Epidermal melanocyte (primary cell): ENCODE measurements around the gene ATXN7L1.

Source experiments
- DNase-seq: peaks from one replicate; pipeline ENCODE4 v3.0.0; 2011; ENCODE audit warnings: low spot score; ENCODE audit not compliant: insufficient read length

The ATXN7L1 gene

DNA sequence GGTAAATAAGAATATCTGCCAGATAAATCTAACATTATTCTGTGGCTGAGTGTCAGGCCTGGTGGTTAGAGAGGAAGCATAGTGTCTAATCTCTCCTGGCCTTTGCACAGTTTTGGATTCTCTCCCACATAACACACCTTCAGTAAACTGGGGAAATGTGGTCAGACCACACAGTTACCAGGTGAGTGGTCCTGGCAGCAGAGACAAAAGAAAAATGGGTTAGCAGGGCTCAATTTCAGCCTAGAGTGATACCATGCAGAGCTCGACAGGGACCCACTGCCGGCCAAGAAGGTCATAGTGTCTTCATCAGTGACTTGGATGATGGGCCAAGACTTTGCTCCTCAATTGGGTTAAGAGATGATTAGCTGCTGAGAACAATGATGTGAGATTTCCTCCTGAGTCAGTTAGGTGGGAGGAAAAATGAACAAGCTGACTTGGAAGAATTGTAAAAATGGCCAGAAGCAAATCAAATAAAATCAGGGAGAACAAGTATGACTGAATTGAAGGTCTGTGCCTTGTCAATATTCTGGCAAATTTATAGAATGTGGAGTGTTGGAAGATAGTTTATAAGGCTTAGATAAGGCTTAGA is 225.9 kb downstream of the ATXN7L1 start:
- no peak for DNase-seq

GRCh38 chr7:105649727-105650381 is 226.5 kb downstream of the ATXN7L1 start:
- DNase-seq: no peak

- DNase-seq: no peak
These were observed 227.6 kb downstream of the ATXN7L1 start for GRCh38 chr7:105648561-105649401.

DNA sequence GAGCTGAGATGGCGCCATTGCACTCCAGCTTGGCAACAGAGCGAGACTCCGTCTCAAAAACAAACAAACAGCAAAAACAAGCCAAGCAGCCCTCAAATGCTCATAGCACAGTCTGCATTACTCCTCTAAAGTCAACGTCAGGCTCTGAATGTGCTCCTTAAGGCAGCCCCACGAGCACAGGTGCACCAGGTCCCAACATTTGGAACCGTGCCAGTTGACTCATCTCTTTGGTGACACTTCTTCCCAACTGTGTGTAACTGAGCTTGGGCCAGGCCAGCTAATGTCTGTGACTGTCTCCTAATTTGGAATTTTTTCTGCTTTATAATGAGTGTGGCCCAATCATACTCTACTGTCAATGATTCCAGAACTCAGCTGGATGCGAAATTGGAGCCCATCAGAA is 228.8 kb downstream of the ATXN7L1 start:
- no peak for DNase-seq

GRCh38 chr7:105644937-105645336 is 231.5 kb downstream of the ATXN7L1 start:
- no peak for DNase-seq

DNA sequence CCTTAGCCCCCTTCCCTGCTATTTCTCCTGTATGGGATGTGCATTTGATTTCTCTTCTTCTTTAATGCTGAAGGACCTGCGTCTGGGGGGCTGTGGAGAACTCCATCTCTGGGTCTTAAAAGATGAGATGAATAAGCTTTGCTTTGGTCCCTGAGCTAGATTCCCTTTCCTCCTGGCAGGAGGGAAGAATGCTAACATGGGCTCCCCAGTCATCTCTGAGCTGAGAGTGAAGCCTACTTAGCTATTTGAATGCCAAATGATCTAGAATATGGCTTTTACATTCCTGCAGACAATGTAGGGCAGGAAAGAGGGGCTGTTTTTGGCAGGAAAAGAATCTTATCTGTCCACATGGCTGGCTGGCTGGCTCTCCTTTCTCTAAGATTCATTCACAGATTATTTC is 232.5 kb downstream of the ATXN7L1 start:
- DNase-seq: no peak

- DNase-seq: no peak
These were observed 233.0 kb downstream of the ATXN7L1 start for GRCh38 chr7:105643384-105643783.

- DNase-seq: no peak
These were observed 234.1 kb downstream of the ATXN7L1 start for GRCh38 chr7:105642264-105642663.

- no peak for DNase-seq
These were observed 235.2 kb downstream of the ATXN7L1 start for GRCh38 chr7:105640956-105641810.

- no peak for DNase-seq
These were observed 236.5 kb downstream of the ATXN7L1 start for GRCh38 chr7:105639667-105640493.

- DNase-seq: no peak
These were observed 237.4 kb downstream of the ATXN7L1 start for GRCh38 chr7:105638902-105639495.

DNA sequence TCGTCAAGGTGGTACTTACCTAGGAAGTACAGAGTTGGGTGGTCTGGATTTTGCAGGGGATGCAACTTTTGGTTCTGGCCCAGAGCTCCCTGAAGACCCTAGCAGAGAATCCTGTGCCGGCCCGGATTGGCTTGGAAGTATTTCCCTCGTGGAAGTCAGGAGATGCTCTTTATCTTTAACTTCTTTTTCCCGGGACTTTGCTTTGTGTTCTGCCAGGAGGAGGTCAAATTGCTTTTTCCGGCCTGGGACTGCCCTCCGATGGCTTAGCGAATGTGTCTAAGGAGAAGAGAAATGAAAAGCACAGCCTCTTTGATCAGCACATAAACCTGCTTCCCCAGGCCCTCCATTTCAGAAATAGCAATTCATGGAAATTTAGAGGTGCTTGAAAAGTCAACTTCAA is 238.1 kb downstream of the ATXN7L1 start:
- DNase-seq: no peak

DNA sequence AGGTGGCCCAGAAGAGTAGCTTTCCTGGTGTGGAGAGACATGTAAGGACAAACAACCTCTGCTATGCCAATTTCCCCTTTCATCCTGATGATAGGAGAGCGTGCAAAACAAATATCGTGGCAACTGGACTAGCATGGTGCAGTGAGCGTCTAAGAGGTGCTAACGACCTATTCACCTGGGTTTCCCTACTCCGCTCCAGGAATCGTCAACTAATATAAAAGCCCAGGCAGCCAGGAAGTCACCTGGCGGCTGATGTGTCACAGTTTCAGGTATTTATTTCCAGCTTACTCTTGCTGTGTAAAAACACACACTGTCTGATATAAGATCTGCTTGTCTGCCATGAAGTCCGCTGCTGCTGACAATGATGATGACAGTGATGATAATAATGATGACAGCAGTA is 238.6 kb downstream of the ATXN7L1 start:
- no peak for DNase-seq

GRCh38 chr7:105636982-105637381 is 239.4 kb downstream of the ATXN7L1 start:
- DNase-seq: no peak

GRCh38 chr7:105635197-105635596 is 241.2 kb downstream of the ATXN7L1 start:
- DNase-seq: no peak

DNA sequence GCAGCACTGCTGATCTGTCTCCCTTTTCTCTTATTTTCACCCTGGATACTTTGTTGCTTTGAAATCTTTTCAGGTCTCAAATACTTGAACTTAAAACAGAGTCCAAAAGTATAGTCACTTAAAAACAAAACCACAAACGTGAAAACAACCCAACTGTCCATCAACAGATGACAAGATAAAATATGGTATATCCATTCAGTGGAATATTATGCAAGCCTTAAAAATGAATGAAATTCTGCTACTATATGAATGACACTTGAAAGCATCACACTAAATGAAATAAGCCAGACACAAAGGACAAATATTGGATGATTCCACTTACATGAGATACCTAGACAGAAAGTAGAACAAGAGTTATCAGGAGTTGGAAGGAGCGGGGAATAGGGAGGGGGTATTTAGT is 250.4 kb downstream of the ATXN7L1 start:
- no peak for DNase-seq

DNA sequence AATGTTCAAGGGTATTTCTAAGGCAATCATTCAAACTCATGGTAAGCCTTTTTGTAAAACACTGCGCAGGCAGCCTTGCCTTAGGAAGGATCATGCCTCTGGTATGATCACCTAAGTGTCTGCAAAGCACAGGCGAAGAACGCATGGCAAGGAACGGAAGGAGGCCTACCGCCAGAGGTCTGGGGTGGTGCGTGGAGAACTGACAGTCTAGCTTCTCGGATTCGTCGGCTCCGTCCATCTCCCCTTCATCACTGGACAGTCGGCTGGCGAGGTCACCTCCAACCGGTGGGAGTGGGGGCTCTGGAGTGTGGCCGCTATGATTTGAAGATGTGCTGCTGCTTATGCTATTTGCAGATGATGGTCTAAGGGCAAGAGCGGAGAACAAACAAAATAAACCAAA is 252.5 kb downstream of the ATXN7L1 start:
- no peak for DNase-seq

- DNase-seq: no peak
These were observed 253.0 kb downstream of the ATXN7L1 start for GRCh38 chr7:105623378-105623777.

- DNase-seq: no peak
These were observed 254.2 kb downstream of the ATXN7L1 start for GRCh38 chr7:105622106-105622731.

- DNase-seq: peak; percentile 61
These were observed 254.8 kb downstream of the ATXN7L1 start for GRCh38 chr7:105621617-105622016.
